ENCODE measurements around the gene CD40.
A peak's percentile ranks its signal among the peaks of the same experiment; 100 is the strongest.

CD40 gene

DNA sequence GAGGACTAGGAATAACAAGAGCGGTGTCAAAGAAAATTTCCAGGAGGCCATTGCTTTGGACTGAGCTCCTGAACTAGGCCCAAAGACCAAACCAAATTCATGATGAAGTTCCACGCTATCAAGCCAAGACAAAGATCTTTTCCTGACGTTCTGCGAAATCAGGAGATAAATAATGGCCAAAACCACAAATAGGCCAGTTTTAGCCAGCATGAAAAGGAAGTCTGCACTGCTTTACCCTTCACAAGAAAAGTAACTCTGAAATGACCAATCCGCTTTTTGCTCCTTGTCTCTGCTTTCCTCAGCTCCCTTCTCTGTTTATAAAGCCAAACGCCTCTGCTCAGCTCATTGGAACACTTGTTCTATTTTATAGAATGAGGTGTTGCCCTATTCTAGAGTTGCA is 35.0 kb upstream of the CD40 start:
- H4K20me1 ChIP-seq (ENCODE audit: insufficient read depth, low read length), result peaks cover 92% of the 10 kb centered on the region

DNA sequence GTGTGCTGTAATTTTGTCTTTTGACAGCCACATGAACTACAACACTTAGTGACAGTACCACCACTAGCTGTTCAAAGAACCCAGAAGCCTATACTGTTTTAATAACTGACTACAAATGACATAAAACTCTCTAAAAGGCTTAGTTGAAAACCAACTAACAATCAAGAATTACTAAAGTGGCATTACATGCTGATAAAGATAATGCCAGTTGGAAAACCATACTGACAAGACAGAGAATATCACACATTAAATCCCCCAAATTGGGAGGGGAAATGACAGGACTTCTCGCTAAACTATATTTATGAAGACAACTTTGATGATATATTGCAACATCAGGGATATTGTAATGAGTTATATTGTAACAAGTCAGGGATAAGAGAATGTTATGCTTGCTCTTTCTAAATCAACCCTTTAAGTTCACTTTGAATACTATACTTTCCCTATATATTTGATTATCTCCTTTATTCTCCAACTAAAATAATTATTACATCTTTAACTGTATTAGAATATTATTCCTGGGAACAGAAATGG is 34.5 kb upstream of the CD40 start:
- DNase-seq, result no peak

More for the DNA sequence above, 35.0 kb upstream of the CD40 start:
- TF ChIP-seq, protein P1, sequence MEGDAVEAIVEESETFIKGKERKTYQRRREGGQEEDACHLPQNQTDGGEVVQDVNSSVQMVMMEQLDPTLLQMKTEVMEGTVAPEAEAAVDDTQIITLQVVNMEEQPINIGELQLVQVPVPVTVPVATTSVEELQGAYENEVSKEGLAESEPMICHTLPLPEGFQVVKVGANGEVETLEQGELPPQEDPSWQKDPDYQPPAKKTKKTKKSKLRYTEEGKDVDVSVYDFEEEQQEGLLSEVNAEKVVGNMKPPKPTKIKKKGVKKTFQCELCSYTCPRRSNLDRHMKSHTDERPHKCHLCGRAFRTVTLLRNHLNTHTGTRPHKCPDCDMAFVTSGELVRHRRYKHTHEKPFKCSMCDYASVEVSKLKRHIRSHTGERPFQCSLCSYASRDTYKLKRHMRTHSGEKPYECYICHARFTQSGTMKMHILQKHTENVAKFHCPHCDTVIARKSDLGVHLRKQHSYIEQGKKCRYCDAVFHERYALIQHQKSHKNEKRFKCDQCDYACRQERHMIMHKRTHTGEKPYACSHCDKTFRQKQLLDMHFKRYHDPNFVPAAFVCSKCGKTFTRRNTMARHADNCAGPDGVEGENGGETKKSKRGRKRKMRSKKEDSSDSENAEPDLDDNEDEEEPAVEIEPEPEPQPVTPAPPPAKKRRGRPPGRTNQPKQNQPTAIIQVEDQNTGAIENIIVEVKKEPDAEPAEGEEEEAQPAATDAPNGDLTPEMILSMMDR (IDR thresholded peaks at IDR 0.05; ENCODE audit: borderline replicate concordance, extremely low read depth, low read length, poor library complexity, severe bottlenecking), result no peak
- no peak for TF ChIP-seq EZH2 (IDR thresholded peaks at IDR 0.05; ENCODE audit: borderline replicate concordance, low read depth, low read length, severe bottlenecking)
- DNase-seq, result no peak
- Histone ChIP-seq H3K36me3 (ENCODE audit: insufficient read depth, low read length) (peaks cover 32% of the 10 kb centered on the region), H3K9ac (ENCODE audit: low read depth, low read length) (no peak overlapping the region), H3K4me1 (ENCODE audit: insufficient read depth, low read length) (peaks cover 33% of the 10 kb centered on the region), H3K4me2 (ENCODE audit: insufficient read depth, low read length) (no peak overlapping the region), H3K27me3 (ENCODE audit: insufficient read depth, low read length, poor library complexity) (no peaks in the 10 kb centered on the region), H3K4me3 (ENCODE audit: low read depth in 1 of 2, low read length in 2 of 2) (no peak overlapping the region), H3K27ac (ENCODE audit: low read length) (no peak overlapping the region), H3K9me3 (ENCODE audit: insufficient read depth, low read length, severe bottlenecking) (no peaks in the 10 kb centered on the region), H3K79me2 (ENCODE audit: insufficient read depth, low read length) (peaks cover 100% of the 10 kb centered on the region), H2AFZ (ENCODE audit: low read depth, low read length) (no peak overlapping the region)
- no peak for ATAC-seq (ENCODE audit: insufficient read depth, low read depth)

DNA sequence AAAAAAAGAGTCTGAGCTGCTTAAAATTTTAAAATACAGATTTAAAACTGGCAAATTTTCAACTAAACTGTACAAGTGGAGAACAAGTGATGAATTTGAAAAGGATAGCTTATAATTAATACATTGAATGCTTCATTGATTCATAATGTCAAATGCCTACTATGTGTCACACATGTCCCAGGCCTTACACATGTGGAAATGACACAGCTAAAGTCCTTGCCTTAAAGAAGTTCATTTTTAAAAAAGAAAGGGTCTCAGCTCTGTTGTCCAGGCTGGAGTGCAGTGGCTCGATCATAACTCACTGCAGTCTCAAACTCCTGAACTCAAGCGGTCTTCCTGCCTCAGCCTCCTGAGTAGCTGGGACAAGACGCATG is 33.3 kb upstream of the CD40 start:
- H3K9me3 ChIP-seq (ENCODE audit: insufficient read depth, low read length, severe bottlenecking), result no peaks in the 10 kb centered on the region
- no peak overlapping the region for H3K9ac ChIP-seq (ENCODE audit: low read depth, low read length)
- H3K79me2 ChIP-seq (ENCODE audit: insufficient read depth, low read length), result peaks cover 99% of the 10 kb centered on the region
- no peak overlapping the region for H3K27ac ChIP-seq (ENCODE audit: low read length)
- peaks cover 88% of the 10 kb centered on the region for H4K20me1 ChIP-seq (ENCODE audit: insufficient read depth, low read length)
- H2AFZ ChIP-seq (ENCODE audit: low read depth, low read length), result no peak overlapping the region
- DNase-seq, result no peak
- H3K27me3 ChIP-seq (ENCODE audit: insufficient read depth, low read length, poor library complexity), result no peaks in the 10 kb centered on the region
- H3K4me1 ChIP-seq (ENCODE audit: insufficient read depth, low read length), result peaks cover 40% of the 10 kb centered on the region
- H3K36me3 ChIP-seq (ENCODE audit: insufficient read depth, low read length), result peaks cover 18% of the 10 kb centered on the region
- H3K4me2 ChIP-seq (ENCODE audit: insufficient read depth, low read length), result peak overlapping the region; percentile 36
- ATAC-seq (ENCODE audit: insufficient read depth, low read depth), result no peak
- TF ChIP-seq EZH2 (IDR thresholded peaks at IDR 0.05; ENCODE audit: borderline replicate concordance, low read depth, low read length, severe bottlenecking), result no peak
- TF ChIP-seq, protein P1 (IDR thresholded peaks at IDR 0.05; ENCODE audit: borderline replicate concordance, extremely low read depth, low read length, poor library complexity, severe bottlenecking), result no peak
- H3K4me3 ChIP-seq (ENCODE audit: low read depth in 1 of 2, low read length in 2 of 2), result no peak overlapping the region

More for the DNA sequence above, 34.5 kb upstream of the CD40 start:
- Histone ChIP-seq H4K20me1 (ENCODE audit: insufficient read depth, low read length) (peaks cover 92% of the 10 kb centered on the region), H3K4me1 (ENCODE audit: insufficient read depth, low read length) (peaks cover 38% of the 10 kb centered on the region), H3K27me3 (ENCODE audit: insufficient read depth, low read length, poor library complexity) (no peaks in the 10 kb centered on the region), H3K9me3 (ENCODE audit: insufficient read depth, low read length, severe bottlenecking) (no peaks in the 10 kb centered on the region), H3K79me2 (ENCODE audit: insufficient read depth, low read length) (peaks cover 100% of the 10 kb centered on the region), H3K36me3 (ENCODE audit: insufficient read depth, low read length) (peaks cover 28% of the 10 kb centered on the region), H2AFZ (ENCODE audit: low read depth, low read length) (no peak overlapping the region), H3K4me3 (ENCODE audit: low read depth in 1 of 2, low read length in 2 of 2) (no peak overlapping the region), H3K27ac (ENCODE audit: low read length) (no peak overlapping the region), H3K4me2 (ENCODE audit: insufficient read depth, low read length) (no peak overlapping the region), H3K9ac (ENCODE audit: low read depth, low read length) (no peak overlapping the region)
- no peak for TF ChIP-seq EZH2 (IDR thresholded peaks at IDR 0.05; ENCODE audit: borderline replicate concordance, low read depth, low read length, severe bottlenecking)
- TF ChIP-seq, protein P1 (IDR thresholded peaks at IDR 0.05; ENCODE audit: borderline replicate concordance, extremely low read depth, low read length, poor library complexity, severe bottlenecking), result no peak
- ATAC-seq (ENCODE audit: insufficient read depth, low read depth), result no peak
